ENCODE results near the gene SSTR5.

DNA sequence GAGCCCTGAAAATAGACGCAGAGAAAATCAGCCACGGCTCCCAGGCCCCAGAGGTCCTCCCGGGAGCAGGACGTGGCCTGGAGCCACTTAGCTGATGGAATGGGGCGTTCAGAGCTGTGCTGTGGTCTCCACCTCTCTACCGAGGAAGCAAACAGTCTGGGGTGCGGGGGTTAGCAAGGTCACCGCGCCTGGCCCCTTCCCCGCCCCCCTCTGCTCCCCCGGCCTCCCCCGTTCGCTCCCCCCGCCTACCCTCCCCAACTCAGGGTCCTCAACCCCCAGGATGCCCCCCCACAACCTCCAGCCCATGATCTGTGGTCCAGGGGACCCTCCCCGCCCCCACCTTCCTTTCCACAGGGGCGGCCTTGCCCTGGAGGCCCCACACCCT, 44.1 kb downstream of the SSTR5 start:
- TF ChIP-seq, protein P1, sequence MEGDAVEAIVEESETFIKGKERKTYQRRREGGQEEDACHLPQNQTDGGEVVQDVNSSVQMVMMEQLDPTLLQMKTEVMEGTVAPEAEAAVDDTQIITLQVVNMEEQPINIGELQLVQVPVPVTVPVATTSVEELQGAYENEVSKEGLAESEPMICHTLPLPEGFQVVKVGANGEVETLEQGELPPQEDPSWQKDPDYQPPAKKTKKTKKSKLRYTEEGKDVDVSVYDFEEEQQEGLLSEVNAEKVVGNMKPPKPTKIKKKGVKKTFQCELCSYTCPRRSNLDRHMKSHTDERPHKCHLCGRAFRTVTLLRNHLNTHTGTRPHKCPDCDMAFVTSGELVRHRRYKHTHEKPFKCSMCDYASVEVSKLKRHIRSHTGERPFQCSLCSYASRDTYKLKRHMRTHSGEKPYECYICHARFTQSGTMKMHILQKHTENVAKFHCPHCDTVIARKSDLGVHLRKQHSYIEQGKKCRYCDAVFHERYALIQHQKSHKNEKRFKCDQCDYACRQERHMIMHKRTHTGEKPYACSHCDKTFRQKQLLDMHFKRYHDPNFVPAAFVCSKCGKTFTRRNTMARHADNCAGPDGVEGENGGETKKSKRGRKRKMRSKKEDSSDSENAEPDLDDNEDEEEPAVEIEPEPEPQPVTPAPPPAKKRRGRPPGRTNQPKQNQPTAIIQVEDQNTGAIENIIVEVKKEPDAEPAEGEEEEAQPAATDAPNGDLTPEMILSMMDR (IDR thresholded peaks at IDR 0.05) = no peak
- TF ChIP-seq POLR2AphosphoS5 (IDR thresholded peaks at IDR 0.05) = no peak

Measured in upper lobe of left lung (tissue), 4 donors.